Left hindlimb (tissue), 1 donor: ENCODE data around the gene CCSER1.

Source experiments
- DNase-seq: peaks from one replicate; pipeline ENCODE4 v3.0.0-alpha.2; 2018

The CCSER1 gene

GRCh38 chr4:90128961-90129495, 1.8 kb downstream of the CCSER1 start:
- DNase-seq = no peak

- no peak for DNase-seq
These were observed 2.9 kb downstream of the CCSER1 start for GRCh38 chr4:90130076-90130475.

DNA sequence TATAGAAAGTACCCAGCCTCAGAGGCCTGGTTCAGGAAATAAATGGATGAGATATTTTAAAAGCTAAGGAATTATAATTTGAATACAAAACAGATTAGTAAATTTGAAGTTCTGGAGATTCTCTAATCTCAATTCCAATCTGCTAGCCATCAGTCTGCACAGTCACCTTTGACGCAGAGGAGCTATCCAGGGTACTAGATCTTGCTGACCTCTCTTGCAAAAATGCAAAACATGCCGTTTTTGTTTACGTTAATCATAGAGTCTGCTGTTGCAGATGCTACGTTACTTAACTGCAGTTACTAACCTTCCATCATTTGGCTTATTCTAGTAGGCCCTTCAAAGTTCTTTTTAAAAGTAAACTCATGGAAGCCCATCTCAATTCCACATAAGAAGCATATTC, 10.4 kb downstream of the CCSER1 start:
- DNase-seq = no peak

DNA sequence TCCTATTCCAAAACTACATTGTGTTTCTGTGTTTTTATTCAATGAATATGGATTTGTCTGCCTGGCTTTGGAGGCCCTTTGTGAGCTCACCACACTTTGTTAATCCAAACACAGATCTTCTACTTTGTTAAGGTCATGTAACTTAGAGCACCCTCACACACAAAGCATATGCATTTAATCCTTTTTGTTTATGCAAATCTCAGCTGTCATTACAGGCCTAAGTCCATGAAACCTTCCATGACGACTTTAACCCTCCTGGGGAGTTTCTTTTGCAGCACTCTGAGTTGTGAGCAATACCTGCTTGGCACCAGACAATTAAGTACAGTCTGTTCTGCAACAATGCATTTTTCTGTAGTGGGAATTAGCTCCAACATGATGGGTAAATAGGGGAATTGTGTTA, 14.9 kb downstream of the CCSER1 start:
- DNase-seq = no peak

- DNase-seq = no peak
These were observed 18.1 kb downstream of the CCSER1 start for GRCh38 chr4:90145319-90145718.

DNA sequence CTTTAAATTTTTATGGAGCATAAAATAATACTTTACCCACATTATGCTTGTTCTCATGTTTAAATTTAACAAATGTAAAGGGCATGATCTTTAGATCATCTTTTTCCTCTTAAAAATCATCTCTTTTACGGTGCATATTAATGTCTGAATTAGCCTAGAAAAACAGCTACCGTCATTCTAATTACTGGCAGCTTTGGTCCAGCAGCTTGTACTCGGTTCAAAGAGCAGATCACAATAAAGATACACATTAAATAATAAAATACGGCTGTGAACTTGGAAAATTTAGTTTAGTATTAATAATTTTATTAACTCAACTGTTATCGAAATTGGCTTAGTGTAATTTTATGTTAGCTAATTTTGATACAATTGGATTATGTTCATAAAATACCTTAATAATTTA, 19.1 kb downstream of the CCSER1 start:
- no peak for DNase-seq

DNA sequence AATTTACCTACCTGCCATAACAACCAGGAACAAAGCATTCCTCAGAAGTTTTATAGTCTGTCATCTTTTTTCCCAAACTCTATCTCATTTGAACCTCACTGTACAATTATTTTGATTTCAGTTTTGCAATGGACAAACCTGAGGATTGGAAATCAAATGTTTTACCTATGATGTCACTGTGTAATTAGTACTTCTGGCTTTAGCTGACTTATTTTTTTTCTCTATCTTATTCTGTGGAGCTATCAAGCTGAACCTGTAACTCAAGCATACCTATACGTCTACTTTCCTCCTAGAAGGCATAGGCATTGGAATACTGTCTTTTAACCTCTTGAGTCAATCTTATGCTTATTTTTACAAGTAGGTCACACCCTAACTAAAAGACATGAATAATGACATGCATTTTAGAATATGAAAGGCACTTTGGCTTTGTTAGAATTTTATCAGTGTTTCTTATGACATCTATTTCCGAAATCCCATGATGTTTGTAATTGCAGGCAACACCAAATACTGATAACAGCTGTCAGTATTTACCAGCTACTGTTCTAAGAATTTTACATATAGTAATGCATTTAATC, 21.5 kb downstream of the CCSER1 start:
- DNase-seq = no peak

DNA sequence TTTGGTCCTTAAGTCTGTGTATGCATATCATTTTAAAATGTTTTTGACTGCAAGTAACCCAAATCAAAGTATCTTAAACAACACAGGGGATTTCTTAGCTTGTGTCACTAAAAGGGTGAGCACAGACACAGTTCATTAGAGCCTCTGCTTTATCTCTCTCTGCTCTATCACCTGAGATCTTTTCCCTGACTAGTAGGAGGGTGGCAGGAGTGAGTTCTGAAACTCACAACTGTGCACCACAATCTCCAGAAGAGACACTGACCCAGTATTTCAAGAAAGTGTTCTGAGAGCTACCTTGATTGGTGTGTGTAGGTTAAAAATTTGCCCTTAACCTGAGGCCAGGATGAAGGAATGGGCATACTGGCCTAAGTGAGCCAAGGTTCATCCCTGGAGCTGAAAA, 24.8 kb downstream of the CCSER1 start:
- DNase-seq = no peak

GRCh38 chr4:90159193-90159592, 32.0 kb downstream of the CCSER1 start:
- DNase-seq = no peak

DNA sequence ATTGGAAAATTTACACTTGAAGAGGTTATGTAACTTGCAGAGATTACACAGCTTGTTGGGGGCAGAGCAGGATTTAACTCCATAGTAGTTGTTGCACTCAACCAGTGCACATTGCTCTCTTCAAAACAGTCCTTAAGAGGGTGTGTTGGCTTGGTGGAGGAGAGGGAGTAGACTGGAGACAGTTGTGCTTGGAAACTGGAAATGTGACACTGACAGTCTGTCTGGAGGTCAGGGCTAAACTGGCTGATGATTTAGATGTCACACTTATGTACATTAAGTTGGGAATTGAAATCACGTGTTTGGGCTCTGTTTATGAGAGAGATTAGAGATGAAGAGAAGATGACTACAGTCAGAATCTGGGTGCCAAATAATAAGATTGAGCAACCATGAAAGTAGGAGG, 32.9 kb downstream of the CCSER1 start:
- DNase-seq = no peak

DNA sequence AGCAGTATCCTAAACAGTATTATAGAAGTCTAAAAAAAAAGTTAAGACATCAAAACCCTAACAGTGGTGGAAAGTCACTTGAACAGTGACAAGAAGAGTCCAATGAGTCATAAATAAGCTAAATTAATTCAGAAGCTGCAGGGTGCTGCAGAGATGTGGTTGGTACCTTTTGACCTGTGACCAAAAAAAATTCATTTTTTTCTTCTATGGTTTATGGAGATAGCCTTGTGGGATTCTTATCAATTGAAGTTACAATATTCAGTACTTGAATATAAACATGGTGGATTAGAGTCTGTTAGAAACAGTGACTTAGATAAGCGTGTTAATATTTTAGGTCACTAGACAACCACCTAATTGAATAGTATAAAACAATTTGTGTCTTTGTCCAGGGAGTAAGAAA, 35.4 kb downstream of the CCSER1 start:
- DNase-seq = no peak

- no peak for DNase-seq
These were observed 36.7 kb downstream of the CCSER1 start for GRCh38 chr4:90163872-90164271.

DNA sequence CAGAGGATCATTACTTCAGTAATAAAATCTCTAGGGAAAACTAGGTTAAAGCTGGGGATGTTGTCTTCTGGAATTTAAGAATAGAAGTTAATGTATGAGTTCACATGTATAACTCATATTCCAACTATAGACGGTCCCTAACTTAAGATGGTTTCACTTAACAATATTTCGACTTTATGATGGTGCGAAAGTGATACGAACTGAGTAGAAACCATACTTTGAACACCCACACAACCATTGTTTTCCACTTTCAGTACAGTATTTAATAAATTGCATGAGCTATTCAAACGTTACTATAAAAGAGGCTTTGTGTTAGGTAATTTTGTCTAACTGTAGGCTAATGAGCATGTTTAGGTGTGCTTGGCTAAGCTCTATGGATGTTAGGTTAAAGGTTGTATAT, 38.7 kb downstream of the CCSER1 start:
- no peak for DNase-seq

DNA sequence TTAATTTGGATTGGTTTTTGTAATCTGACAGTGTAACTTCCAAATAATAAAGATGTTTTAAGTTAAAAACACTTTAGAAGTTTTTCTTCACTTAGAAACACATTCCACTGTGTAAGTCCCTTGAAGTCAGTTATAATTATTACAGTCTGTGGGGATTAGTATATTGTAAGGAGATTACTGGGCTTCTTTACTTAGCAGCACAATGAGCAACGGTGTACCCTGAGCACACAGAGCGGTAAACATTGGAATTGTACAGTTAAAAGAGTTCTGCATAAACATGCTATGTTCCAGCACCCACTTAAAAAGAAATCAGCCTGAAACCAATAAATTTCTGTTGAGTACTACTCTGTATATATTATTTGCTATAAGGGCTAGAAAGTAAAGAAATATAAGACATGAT, 44.3 kb downstream of the CCSER1 start:
- no peak for DNase-seq

DNA sequence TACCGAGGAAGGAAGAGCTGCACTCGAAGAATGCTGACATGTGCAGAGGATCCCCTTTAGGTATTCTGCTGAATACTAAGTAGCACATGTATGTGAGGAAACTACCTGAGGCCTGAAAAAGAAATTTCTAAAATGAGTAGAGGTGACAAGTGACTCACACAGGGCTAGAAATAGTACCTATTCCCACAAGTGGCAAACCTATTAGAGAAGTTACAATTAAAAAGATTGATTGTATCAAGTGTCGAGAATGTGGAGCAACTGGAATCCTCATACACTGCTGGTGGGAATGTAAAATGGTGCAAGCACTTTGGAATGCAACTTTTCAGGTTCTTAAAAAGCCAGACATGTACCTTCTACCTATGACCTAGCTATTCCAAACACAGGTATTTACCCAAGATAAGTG, 47.4 kb downstream of the CCSER1 start:
- no peak for DNase-seq

DNA sequence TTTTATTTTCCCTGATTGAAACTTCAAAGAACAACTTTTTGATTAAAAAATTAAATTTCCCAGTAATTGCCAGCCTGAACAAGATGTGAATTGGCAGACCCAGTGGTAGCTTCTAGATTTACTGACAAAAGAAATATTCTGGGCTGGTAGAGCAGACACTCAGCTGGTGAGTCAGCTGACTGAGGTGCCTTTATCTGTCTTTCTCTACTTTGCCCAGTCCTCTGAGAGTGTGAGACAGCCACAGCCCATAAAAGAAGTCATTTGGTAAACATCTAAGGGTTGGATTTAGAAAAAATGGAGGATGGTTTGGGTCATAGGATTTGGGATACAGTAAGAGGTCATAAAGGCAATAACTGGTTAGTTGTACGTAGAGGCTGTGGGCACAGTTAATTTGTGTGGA, 54.5 kb downstream of the CCSER1 start:
- no peak for DNase-seq

- DNase-seq = no peak
These were observed 56.1 kb downstream of the CCSER1 start for GRCh38 chr4:90183254-90183653.

GRCh38 chr4:90184560-90184959, 57.4 kb downstream of the CCSER1 start:
- DNase-seq = no peak

DNA sequence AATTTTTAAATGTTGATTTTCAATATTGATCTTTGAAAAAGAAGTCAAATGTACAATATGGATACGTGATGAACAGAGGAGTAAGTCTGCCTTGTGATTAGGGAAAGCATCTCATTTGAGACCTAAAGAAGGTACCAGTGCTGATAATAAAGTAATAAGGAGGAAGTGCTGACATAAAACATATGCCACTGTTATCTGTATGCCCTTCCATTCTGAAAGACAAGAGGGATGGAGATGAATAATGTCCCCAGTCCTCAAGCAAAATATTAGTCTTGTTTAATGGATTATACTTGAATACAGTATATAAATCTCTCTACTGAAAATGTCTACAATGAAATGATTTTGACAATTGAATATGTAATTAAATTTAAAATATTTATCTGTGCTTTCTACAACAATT, 58.2 kb downstream of the CCSER1 start:
- no peak for DNase-seq

DNA sequence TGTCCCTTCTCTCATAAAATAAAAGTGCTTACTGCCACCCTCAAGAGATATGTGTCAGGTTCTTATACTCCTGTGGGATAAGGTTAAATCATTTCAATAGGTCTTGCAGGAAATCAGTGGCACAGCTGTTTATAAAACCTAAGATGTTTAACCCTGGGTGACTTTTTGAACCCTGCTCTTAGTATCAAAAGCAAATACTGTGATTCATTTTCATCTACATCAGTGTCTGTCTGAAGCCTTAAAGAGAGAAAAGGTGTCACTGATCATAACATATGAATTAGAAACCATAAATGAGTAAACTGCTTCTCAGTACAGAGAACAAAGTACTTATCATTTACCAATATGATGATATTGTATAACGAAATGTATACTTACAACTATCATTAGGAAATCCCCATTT, 59.0 kb downstream of the CCSER1 start:
- DNase-seq = no peak

- DNase-seq = no peak
These were observed 60.1 kb downstream of the CCSER1 start for GRCh38 chr4:90187148-90187884.

DNA sequence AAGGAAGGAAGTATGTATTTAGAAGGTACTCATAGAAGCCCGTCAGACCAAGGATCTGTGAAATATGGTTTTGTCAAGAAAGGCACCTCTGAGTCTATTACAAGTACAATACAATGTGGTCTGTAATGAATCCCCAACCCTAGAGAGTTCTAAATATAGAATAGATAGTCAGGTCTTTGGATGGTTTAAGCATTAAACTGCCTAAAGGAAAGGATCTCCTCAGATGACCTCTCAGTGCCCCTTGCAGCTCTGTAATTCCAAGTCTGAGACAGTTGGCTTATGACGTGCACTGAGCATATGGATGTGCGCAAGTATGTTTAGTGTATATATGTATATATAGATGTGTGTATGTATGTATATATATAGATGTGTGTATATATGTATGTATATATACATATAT, 62.0 kb downstream of the CCSER1 start:
- DNase-seq = no peak

- DNase-seq = no peak
These were observed 62.8 kb downstream of the CCSER1 start for GRCh38 chr4:90189946-90190345.

GRCh38 chr4:90190525-90190924, 63.3 kb downstream of the CCSER1 start:
- DNase-seq = no peak
